H1 (cell line): ENCODE data around the gene GAK. TPM values are rescaled to one million over a fixed set of nuclear protein-coding genes. Genes with fewer than 3 reads are reported as not detected.

Experiments
- CTCF ChIA-PET: fragments of 300-600 bp; sonication (Branson Sonifier 250); formaldehyde crosslinking; loops from one replicate; lab custom pipeline; 2021; ENCODE audit not compliant: partially characterized antibody; lab: Charles Lee
- POLR2A ChIA-PET: fragments of 300-600 bp; sonication (Branson Sonifier 250); formaldehyde crosslinking; loops from one replicate; lab custom pipeline; 2021; ENCODE audit warnings: inconsistent platforms; ENCODE audit not compliant: partially characterized antibody; lab: Charles Lee
- DNase-seq, 2 experiments: peaks; one replicate each; pipeline versions ENCODE4 v3.0.0 to v3.0.0-alpha.2; 2010 to 2022; ENCODE audit warnings: low spot score in 2 of 2, low read depth in 1 of 2, mixed read lengths in 1 of 2
- FAIRE-seq: peaks from 2 replicates; lab custom pipeline; 2011; peaks lifted over from hg19 to GRCh38; lab: Jason Lieb, UNC
- H2AFZ ChIP-seq: 2 replicates; pipeline ENCODE4 v1.8.1; 2012; ENCODE audit warnings: low read length, inconsistent platforms
- H2AK5ac ChIP-seq: 2 replicates; pipeline ENCODE4 v1.6.1; 2013; ENCODE audit warnings: low read depth, low read length
- H2BK120ac ChIP-seq: replicated peaks from 2 replicates; pipeline ENCODE3; 2013; ENCODE audit warnings: low read depth, low read length, inconsistent platforms
- H2BK12ac ChIP-seq: 2 replicates; pipeline ENCODE4 v1.6.1; 2013; ENCODE audit warnings: low read depth, low read length
- H2BK15ac ChIP-seq: 2 replicates; pipeline ENCODE4 v1.6.1; 2013; ENCODE audit warnings: low read length
- H2BK20ac ChIP-seq: 2 replicates; pipeline ENCODE4 v1.6.1; 2013; ENCODE audit warnings: low read length
- H2BK5ac ChIP-seq: 2 replicates; pipeline ENCODE4 v1.6.1; 2013; ENCODE audit warnings: low read depth, low read length
- H3K14ac ChIP-seq: 2 replicates; pipeline ENCODE4 v1.6.1; 2013; ENCODE audit warnings: inconsistent platforms; ENCODE audit not compliant: insufficient read length
- H3K18ac ChIP-seq: 2 replicates; pipeline ENCODE4 v1.6.1; 2013; ENCODE audit warnings: low read length; ENCODE audit errors: extremely low read depth
- H3K23ac ChIP-seq: 2 replicates; pipeline ENCODE4 v1.6.1; 2013; ENCODE audit warnings: inconsistent platforms; ENCODE audit not compliant: insufficient read length
- H3K23me2 ChIP-seq: 2 replicates; pipeline ENCODE4 v1.6.1; 2013; ENCODE audit warnings: low read depth, low read length
- H3K27ac ChIP-seq: 2 replicates; pipeline ENCODE4 v1.6.1; 2011; ENCODE audit warnings: low read depth, low read length, inconsistent platforms
- H3K27me3 ChIP-seq, 4 experiments: replicated peaks in 1 of 4; 1 replicate in 1 of 4; 2 replicates in 3 of 4; pipeline versions ENCODE4 v1.6.1 to v1.8.1; 2011 to 2013; ENCODE audit warnings: low read length in 3 of 4, mild to moderate bottlenecking in 3 of 4, inconsistent platforms in 2 of 4, mixed read lengths in 2 of 4, moderate library complexity in 1 of 4; ENCODE audit not compliant: control insufficient read depth in 3 of 4, insufficient read depth in 3 of 4; ENCODE audit errors: extremely low read depth in 1 of 4
- H3K36me3 ChIP-seq, 4 experiments: 2 replicates each; pipeline versions ENCODE4 v1.6.1 to v1.8.1; 2011 to 2013; ENCODE audit warnings: mild to moderate bottlenecking in 4 of 4, low read length in 3 of 4, moderate library complexity in 2 of 4, control low read depth in 1 of 4, inconsistent platforms in 1 of 4; ENCODE audit not compliant: insufficient read depth in 4 of 4, control insufficient read depth in 2 of 4
- H3K4ac ChIP-seq: replicated peaks from 2 replicates; pipeline ENCODE3; 2013; ENCODE audit warnings: low read length, low read depth, mixed read lengths, inconsistent platforms; ENCODE audit not compliant: insufficient read length
- H3K4me1 ChIP-seq, 4 experiments: replicated peaks in 1 of 4; 1 replicate in 1 of 4; 2 replicates in 3 of 4; pipeline versions ENCODE4 v1.6.1 to v1.8.1; 2011 to 2013; ENCODE audit warnings: low read length in 3 of 4, inconsistent platforms in 2 of 4, mixed read lengths in 1 of 4; ENCODE audit not compliant: insufficient read depth in 4 of 4, control insufficient read depth in 3 of 4
- H3K4me2 ChIP-seq, 2 experiments: 2 replicates each; pipeline versions ENCODE4 v1.6.1 to v1.8.1; 2011 to 2013; ENCODE audit warnings: low read depth in 2 of 2, low read length in 2 of 2, control low read depth in 1 of 2, inconsistent platforms in 1 of 2, mild to moderate bottlenecking in 1 of 2; ENCODE audit not compliant: insufficient read depth in 1 of 2
- H3K4me3 ChIP-seq, 4 experiments: fragments of 200-600, 300-600 bp in 1 of 4; sonication (generic), shearing (Covaris generic), sonication (Bioruptor Twin) in 1 of 4; 2 replicates each; pipeline versions ENCODE4 v1.5.1 to v1.8.1; 2011 to 2016; ENCODE audit warnings: low read length in 4 of 4, low read depth in 3 of 4, control low read depth in 2 of 4, inconsistent platforms in 2 of 4, mild to moderate bottlenecking in 2 of 4, mixed read lengths in 1 of 4, moderate library complexity in 1 of 4; ENCODE audit not compliant: insufficient read depth in 2 of 4; ENCODE audit errors: extremely low read depth in 1 of 4
- H3K56ac ChIP-seq: replicated peaks from 2 replicates; pipeline ENCODE3; 2013; ENCODE audit warnings: low read depth, mild to moderate bottlenecking, mixed read lengths, low read length, inconsistent platforms; ENCODE audit not compliant: insufficient read length
- H3K79me1 ChIP-seq: 2 replicates; pipeline ENCODE4 v1.6.1; 2013; ENCODE audit warnings: low read depth, low read length, control low read depth
- H3K79me2 ChIP-seq, 2 experiments: 2 replicates each; pipeline versions ENCODE4 v1.6.1 to v1.8.1; 2012 to 2013; ENCODE audit warnings: low read length in 2 of 2, mild to moderate bottlenecking in 2 of 2, inconsistent platforms in 1 of 2; ENCODE audit not compliant: insufficient read depth in 2 of 2, control insufficient read depth in 1 of 2
- H3K9ac ChIP-seq, 4 experiments: replicated peaks in 1 of 4; 1 replicate in 1 of 4; 2 replicates in 3 of 4; pipeline versions ENCODE4 v1.6.1 to v1.8.1; 2011 to 2013; ENCODE audit warnings: low read depth in 3 of 4, low read length in 3 of 4, control low read depth in 2 of 4, mild to moderate bottlenecking in 2 of 4, moderate library complexity in 2 of 4, inconsistent platforms in 1 of 4; ENCODE audit errors: extremely low read depth in 1 of 4
- H3K9me3 ChIP-seq, 2 experiments: 2 replicates each; pipeline versions ENCODE4 v1.6.1 to v1.8.1; 2012 to 2013; ENCODE audit warnings: mild to moderate bottlenecking in 2 of 2, moderate library complexity in 2 of 2, control low read depth in 1 of 2, inconsistent platforms in 1 of 2, low read depth in 1 of 2, low read length in 1 of 2, mixed read lengths in 1 of 2; ENCODE audit not compliant: insufficient read depth in 2 of 2
- H4K20me1 ChIP-seq, 2 experiments: replicated peaks in 1 of 2; 2 replicates each; pipeline versions ENCODE3 to v1.8.1; 2011 to 2013; ENCODE audit warnings: inconsistent platforms in 2 of 2, low read length in 2 of 2, mild to moderate bottlenecking in 1 of 2; ENCODE audit not compliant: insufficient read depth in 2 of 2, control insufficient read depth in 1 of 2
- H4K5ac ChIP-seq: 2 replicates; pipeline ENCODE4 v1.6.1; 2013; ENCODE audit warnings: low read length, low read depth, mixed read lengths, inconsistent platforms; ENCODE audit not compliant: insufficient read length
- H4K8ac ChIP-seq: 2 replicates; pipeline ENCODE4 v1.8.0; 2013; ENCODE audit warnings: mild to moderate bottlenecking, moderate library complexity, low read length, inconsistent platforms; ENCODE audit not compliant: insufficient read depth; ENCODE audit errors: extremely low read depth
- H4K91ac ChIP-seq: replicated peaks from 2 replicates; pipeline ENCODE3; 2013; ENCODE audit warnings: low read length, mixed read lengths, inconsistent platforms; ENCODE audit not compliant: insufficient read length
- CHD2 ChIP-seq: IDR thresholded peaks from 2 replicates; pipeline ENCODE4 v1.6.1; 2012; ENCODE audit warnings: low read length, improper control_type of control experiment
- POLR2AphosphoS5 ChIP-seq: IDR thresholded peaks from 2 replicates; pipeline ENCODE4 v1.6.1; 2011; ENCODE audit warnings: low read depth, low read length
- RXRA ChIP-seq: IDR thresholded peaks from 2 replicates; pipeline ENCODE4 v1.6.1; 2011; ENCODE audit warnings: low read depth, mild to moderate bottlenecking, low read length, moderate library complexity; ENCODE audit not compliant: insufficient read depth
- TCF12 ChIP-seq: IDR thresholded peaks from 2 replicates; pipeline ENCODE4 v1.6.1; 2011; ENCODE audit warnings: low read depth, mild to moderate bottlenecking, low read length
- WGBS, 2 experiments: shearing (Covaris generic) in 1 of 2; methylation state at CpG; one replicate each; pipeline versions ENCODE4 v1.1.6 to v1.1.7; 2013 to 2015; ENCODE audit warnings: low lambda C conversion rate in 2 of 2, mixed read lengths in 2 of 2, inconsistent platforms in 1 of 2, low coverage in 1 of 2, missing lambda C conversion rate in 1 of 2; ENCODE audit not compliant: insufficient replicate concordance in 2 of 2, insufficient coverage in 1 of 2, insufficient read length in 1 of 2; ENCODE audit errors: extremely low coverage in 1 of 2, missing lambda C conversion rate in 1 of 2; 5-methylcytosine and 5-hydroxymethylcytosine counted together
- polyA plus RNA-seq, 7 experiments: library from polyadenylated mRNA; depleted of rRNA in 3 of 7; stranded (reverse) in 5 of 7; unstranded in 2 of 7; fragments of >200 nt in 5 of 7; fragments of 200-250 nt in 2 of 7; gene quantifications; 1 replicate in 5 of 7; 2 replicates in 1 of 7; 4 replicates in 1 of 7; pipeline versions ENCODE4 v1.2.1 to v1.2.3, GENCODE V29; 2011 to 2013; ENCODE audit warnings: missing spikeins in 2 of 7, mixed read lengths in 2 of 7
- total RNA-seq: library from RNA; stranded (reverse); fragmentation: NEBNext Ultra II Directional; extraction: Animal tissue kit (Norgen Biotek cat#: 25700); gene quantifications from 2 replicates; pipeline ENCODE4 v1.2.1, GENCODE V29; 2021

The GAK gene
- total and polyA plus RNA-seq, 2 of the 8 experiments (the other 6 are each of a cell fraction or from before 2014, with no cell fraction given) = 31.5 to 70.8 TPM

DNA sequence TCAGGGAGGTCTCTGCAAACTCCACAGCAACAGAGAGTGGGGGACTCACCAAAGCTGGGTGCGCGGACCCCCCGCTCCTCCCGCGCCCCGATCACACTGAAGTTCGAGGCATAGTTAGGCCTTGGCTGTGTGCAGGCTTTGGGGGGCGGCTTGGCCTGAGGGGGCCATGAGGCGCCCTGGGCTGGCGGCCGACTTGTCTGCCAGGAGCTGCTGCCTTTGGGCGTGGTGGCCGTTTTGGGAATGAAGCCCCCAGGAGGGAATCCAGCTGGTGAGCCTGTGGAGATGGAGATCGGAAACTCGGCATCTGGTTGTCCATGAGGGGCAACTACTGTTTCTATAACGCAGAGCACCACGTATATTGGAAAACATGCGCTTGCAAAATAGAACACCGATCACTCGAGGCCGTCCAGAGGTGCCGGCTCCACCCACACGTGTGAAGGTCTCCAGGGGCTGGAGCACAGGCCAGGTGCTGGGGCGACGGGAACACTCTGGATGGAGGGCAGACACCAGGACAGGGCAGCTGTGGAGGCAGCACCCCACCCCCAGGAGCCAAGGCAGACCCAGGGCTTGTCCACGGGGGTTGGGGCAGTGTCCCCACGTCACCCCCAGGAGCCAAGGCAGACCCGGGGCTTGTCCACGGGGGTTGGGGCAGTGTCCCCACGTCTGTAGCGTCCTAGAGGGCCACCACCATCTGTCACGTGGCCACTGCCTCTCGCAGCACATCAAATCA lies 80.2 kb downstream of the GAK start:
- Histone ChIP-seq H3K27me3 (no peaks in the 10 kb centered on the region), H3K4me3 (no peak overlapping the region), H4K91ac (no peak overlapping the region), H2BK15ac (no peak overlapping the region), H3K4me2 (no peak overlapping the region), H3K4me1 (no peaks in the 10 kb centered on the region), H3K23ac (no peak overlapping the region), H3K18ac (no peak overlapping the region), H3K9ac (no peak overlapping the region), H3K56ac (no peak overlapping the region), H4K8ac (no peak overlapping the region), H4K20me1 (peaks cover 0 to 11% of the 10 kb centered on the region in 2 experiments), H2BK5ac (no peak overlapping the region), H3K23me2 (no peaks in the 10 kb centered on the region), H3K9me3 (no peaks in the 10 kb centered on the region)
- CTCF ChIA-PET = interaction anchor here (0.8 to 2.2 kb wide), 5 partner anchors 10 to 109 kb away, joined by 3 to 8 read pairs (median 3); no protein-coding TSS in a partner anchor
- POLR2A ChIA-PET = no interaction called here
- 88% methylated on average over 33 of the region's 33 CpGs; no CpG with 5 or more reads in 1 of the 2 experiments for WGBS, 2 experiments
- no peak for TF ChIP-seq RXRA
- TF ChIP-seq CHD2 = no peak
- TF ChIP-seq POLR2AphosphoS5 = no peak
- no peak for TF ChIP-seq TCF12
- TF ChIP-seq, all 59 proteins: peak for 0
- Histone ChIP-seq H2BK120ac (no peak overlapping the region), H3K14ac (no peak overlapping the region), H3K27ac (no peak overlapping the region), H3K79me1 (no peaks in the 10 kb centered on the region; the same call in 1 of the 2 replicates), H2BK12ac (no peak overlapping the region; the same call in 1 of the 2 replicates), H4K5ac (no peak overlapping the region), H2BK20ac (no peak overlapping the region), H3K36me3 (peaks cover 0 to 4% (median 2%) of the 10 kb centered on the region in 4 experiments; a peak in 5 of 8 replicates), H3K79me2 (no peaks in the 10 kb centered on the region), H2AK5ac (no peak overlapping the region), H3K4ac (no peak overlapping the region), H2AFZ (no peak overlapping the region)
- no peak for FAIRE-seq
- DNase-seq = no peak
